Astrocyte (in vitro differentiated cells and primary cell): ENCODE measurements around the gene SVEP1. TPM values are rescaled to one million over a fixed set of nuclear protein-coding genes. Genes with fewer than 3 reads are reported as not detected.

Experiments used
- DNase-seq: peaks from one replicate; pipeline ENCODE4 v3.0.0-alpha.2; 2010; ENCODE audit warnings: low read depth
- FAIRE-seq: peaks from 2 replicates; lab custom pipeline; 2011; peaks lifted over from hg19 to GRCh38; lab: Jason Lieb, UNC
- H2AFZ ChIP-seq: 2 replicates; pipeline ENCODE4 v1.6.0; 2012; ENCODE audit warnings: low read depth, low read length, inconsistent platforms
- H3K27ac ChIP-seq: 2 replicates; pipeline ENCODE4 v1.5.1; 2011; ENCODE audit warnings: low read depth, low read length, inconsistent platforms
- H3K27me3 ChIP-seq: 2 replicates; pipeline ENCODE4 v1.6.0; 2011; ENCODE audit warnings: low read length, inconsistent platforms; ENCODE audit not compliant: insufficient read depth
- H3K36me3 ChIP-seq: 2 replicates; pipeline ENCODE4 v1.5.1; 2011; ENCODE audit warnings: low read length, inconsistent platforms; ENCODE audit not compliant: insufficient read depth
- H3K4me1 ChIP-seq: 2 replicates; pipeline ENCODE4 v1.5.1; 2011; ENCODE audit warnings: low read length, inconsistent platforms; ENCODE audit not compliant: insufficient read depth
- H3K4me2 ChIP-seq: 2 replicates; pipeline ENCODE4 v1.6.0; 2012; ENCODE audit warnings: low read length, inconsistent platforms
- H3K4me3 ChIP-seq: 2 replicates; pipeline ENCODE4 v1.5.1; 2011; ENCODE audit warnings: low read depth, mild to moderate bottlenecking, low read length, inconsistent platforms; ENCODE audit not compliant: insufficient read depth
- H3K79me2 ChIP-seq: 2 replicates; pipeline ENCODE4 v1.6.0; 2012; ENCODE audit warnings: mild to moderate bottlenecking, low read length, inconsistent platforms; ENCODE audit not compliant: insufficient read depth
- H3K9ac ChIP-seq: 2 replicates; pipeline ENCODE4 v1.6.0; 2012; ENCODE audit warnings: mild to moderate bottlenecking, low read length, inconsistent platforms
- H3K9me3 ChIP-seq: 2 replicates; pipeline ENCODE4 v1.5.1; 2012; ENCODE audit warnings: low read depth, mild to moderate bottlenecking, low read length, inconsistent platforms; ENCODE audit not compliant: insufficient read depth
- H4K20me1 ChIP-seq: 2 replicates; pipeline ENCODE4 v1.6.0; 2012; ENCODE audit warnings: low read length, inconsistent platforms; ENCODE audit not compliant: insufficient read depth
- H3K27ac Mint-ChIP-seq: one replicate; pipeline ENCODE4 v1.8.0; 2021; ENCODE audit warnings: mild to moderate bottlenecking, mixed read lengths; ENCODE audit not compliant: unreplicated experiment
- H3K27me3 Mint-ChIP-seq: one replicate; pipeline ENCODE4 v1.8.0; 2021; ENCODE audit warnings: low read depth, mixed read lengths; ENCODE audit not compliant: unreplicated experiment
- H3K36me3 Mint-ChIP-seq: one replicate; pipeline ENCODE4 v1.8.0; 2021; ENCODE audit warnings: low read depth, mixed read lengths; ENCODE audit not compliant: unreplicated experiment
- H3K4me1 Mint-ChIP-seq: one replicate; pipeline ENCODE4 v1.8.0; 2021; ENCODE audit warnings: low read depth, mixed read lengths; ENCODE audit not compliant: unreplicated experiment
- H3K4me3 Mint-ChIP-seq: one replicate; pipeline ENCODE4 v1.8.0; 2021; ENCODE audit warnings: mild to moderate bottlenecking, moderate library complexity, mixed read lengths; ENCODE audit not compliant: unreplicated experiment
- H3K9me3 Mint-ChIP-seq: one replicate; pipeline ENCODE4 v1.8.0; 2021; ENCODE audit warnings: mild to moderate bottlenecking, mixed read lengths; ENCODE audit not compliant: unreplicated experiment
- CTCF ChIP-seq: IDR thresholded peaks from 2 replicates; pipeline ENCODE4 v1.5.1; 2011; ENCODE audit warnings: low read depth, mild to moderate bottlenecking, inconsistent platforms, low read length, moderate library complexity; ENCODE audit not compliant: insufficient read depth
- EZH2 ChIP-seq: IDR thresholded peaks from 2 replicates; pipeline ENCODE4 v1.6.1; 2012; ENCODE audit warnings: mild to moderate bottlenecking, low read length, inconsistent platforms; ENCODE audit not compliant: insufficient read depth
- total RNA-seq: library from RNA; stranded (reverse); gene quantifications from 2 replicates; pipeline ENCODE4 v1.2.1, GENCODE V29; 2021

SVEP1 gene
- total RNA-seq, 1 donor from 2014 or later = 1.1 TPM

- no peaks in the 10 kb centered on the region for H3K36me3 ChIP-seq
- H3K27ac ChIP-seq = peak overlapping the region; percentile 2
- H3K27me3 ChIP-seq = no peaks in the 10 kb centered on the region
- no peaks in the 10 kb centered on the region for H3K79me2 ChIP-seq
- Mint-ChIP-seq H3K4me1 (peaks cover 13% of the 10 kb centered on the region), H3K9me3 (peaks cover 2% of the 10 kb centered on the region), H3K27me3 (no peaks in the 10 kb centered on the region), H3K36me3 (no peaks in the 10 kb centered on the region), H3K27ac (no peak overlapping the region), H3K4me3 (no peak overlapping the region)
- no peaks in the 10 kb centered on the region for H3K4me1 ChIP-seq
- H4K20me1 ChIP-seq = no peaks in the 10 kb centered on the region
- no peaks in the 10 kb centered on the region for H3K9me3 ChIP-seq
- no peak overlapping the region for H2AFZ ChIP-seq
- no peak overlapping the region for H3K9ac ChIP-seq
- TF ChIP-seq EZH2 = no peak
- TF ChIP-seq CTCF = no peak
- no peak for FAIRE-seq
- H3K4me2 ChIP-seq = peak overlapping the region; percentile 10
- peak; percentile 47 for DNase-seq
- H3K4me3 ChIP-seq = no peak overlapping the region
Measured at GRCh38 chr9:110606179-110606790, 26.7 kb upstream of the SVEP1 start.

DNA sequence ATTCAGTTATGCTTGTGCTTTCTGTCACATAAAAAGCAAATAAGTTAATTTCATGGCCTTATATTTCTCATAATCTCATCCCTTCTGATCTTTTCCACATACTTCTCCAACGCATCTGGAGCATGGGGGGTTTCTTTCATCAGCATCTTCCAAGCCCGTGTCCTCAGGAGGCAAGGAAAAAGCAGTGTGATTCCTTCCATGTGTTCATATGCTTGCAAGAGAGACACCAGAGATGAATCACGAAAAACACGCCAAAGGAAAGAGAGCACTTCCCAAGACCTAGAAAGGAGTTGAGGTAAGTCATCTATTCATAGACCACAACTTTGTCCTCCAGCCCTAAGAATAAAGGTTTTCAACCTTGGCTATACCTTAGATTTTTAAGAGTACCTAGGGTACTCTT lies 26.0 kb upstream of the SVEP1 start:
- Histone ChIP-seq H3K36me3 (no peaks in the 10 kb centered on the region), H3K9ac (no peak overlapping the region), H4K20me1 (no peaks in the 10 kb centered on the region), H2AFZ (no peak overlapping the region), H3K9me3 (no peaks in the 10 kb centered on the region), H3K27me3 (no peaks in the 10 kb centered on the region), H3K27ac (peak overlapping the region; percentile 2), H3K4me3 (no peak overlapping the region), H3K4me1 (no peaks in the 10 kb centered on the region), H3K4me2 (no peak overlapping the region), H3K79me2 (no peaks in the 10 kb centered on the region)
- H3K27me3 Mint-ChIP-seq = no peaks in the 10 kb centered on the region
- peaks cover 13% of the 10 kb centered on the region for H3K4me1 Mint-ChIP-seq
- TF ChIP-seq CTCF = no peak
- no peak for TF ChIP-seq EZH2
- no peaks in the 10 kb centered on the region for H3K36me3 Mint-ChIP-seq
- H3K27ac Mint-ChIP-seq = no peak overlapping the region
- no peak for FAIRE-seq
- DNase-seq = no peak
- H3K4me3 Mint-ChIP-seq = no peak overlapping the region
- peaks cover 2% of the 10 kb centered on the region for H3K9me3 Mint-ChIP-seq

DNA sequence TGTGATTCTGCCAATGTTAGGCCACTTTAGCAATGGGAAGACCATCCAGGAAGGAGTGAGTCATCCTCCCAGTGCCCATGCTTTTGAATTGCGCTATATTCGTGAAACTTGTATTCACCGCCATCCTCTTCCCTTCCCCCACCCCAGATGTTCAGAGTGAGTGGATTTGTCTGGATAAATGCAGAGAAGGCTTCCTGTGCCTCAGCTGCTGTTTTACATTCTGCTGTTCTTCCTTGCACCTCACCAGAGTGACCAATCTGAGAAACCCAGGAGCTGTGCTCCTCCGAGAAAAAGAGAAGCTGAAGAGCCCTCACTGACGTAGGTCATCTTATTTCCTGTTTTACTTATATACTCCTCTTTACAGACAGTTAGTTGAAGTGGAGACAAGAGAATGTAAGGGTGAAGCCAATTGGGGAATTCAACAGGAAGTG lies 24.6 kb upstream of the SVEP1 start:
- Mint-ChIP-seq H3K36me3 (no peaks in the 10 kb centered on the region), H3K9me3 (peaks cover 2% of the 10 kb centered on the region), H3K27ac (no peak overlapping the region), H3K4me1 (peaks cover 13% of the 10 kb centered on the region), H3K27me3 (no peaks in the 10 kb centered on the region), H3K4me3 (no peak overlapping the region)
- no peak for FAIRE-seq
- H3K27ac ChIP-seq = no peak overlapping the region
- H4K20me1 ChIP-seq = no peaks in the 10 kb centered on the region
- H3K9me3 ChIP-seq = no peaks in the 10 kb centered on the region
- no peaks in the 10 kb centered on the region for H3K36me3 ChIP-seq
- no peaks in the 10 kb centered on the region for H3K79me2 ChIP-seq
- peak overlapping the region; percentile 2 for H2AFZ ChIP-seq
- no peak for DNase-seq
- no peak overlapping the region for H3K4me3 ChIP-seq
- peak overlapping the region; percentile 0 for H3K4me2 ChIP-seq
- no peak overlapping the region for H3K9ac ChIP-seq
- TF ChIP-seq CTCF = no peak
- no peak for TF ChIP-seq EZH2
- H3K27me3 ChIP-seq = no peaks in the 10 kb centered on the region
- no peaks in the 10 kb centered on the region for H3K4me1 ChIP-seq
